ENCODE results near the gene GUCY2D.

DNA sequence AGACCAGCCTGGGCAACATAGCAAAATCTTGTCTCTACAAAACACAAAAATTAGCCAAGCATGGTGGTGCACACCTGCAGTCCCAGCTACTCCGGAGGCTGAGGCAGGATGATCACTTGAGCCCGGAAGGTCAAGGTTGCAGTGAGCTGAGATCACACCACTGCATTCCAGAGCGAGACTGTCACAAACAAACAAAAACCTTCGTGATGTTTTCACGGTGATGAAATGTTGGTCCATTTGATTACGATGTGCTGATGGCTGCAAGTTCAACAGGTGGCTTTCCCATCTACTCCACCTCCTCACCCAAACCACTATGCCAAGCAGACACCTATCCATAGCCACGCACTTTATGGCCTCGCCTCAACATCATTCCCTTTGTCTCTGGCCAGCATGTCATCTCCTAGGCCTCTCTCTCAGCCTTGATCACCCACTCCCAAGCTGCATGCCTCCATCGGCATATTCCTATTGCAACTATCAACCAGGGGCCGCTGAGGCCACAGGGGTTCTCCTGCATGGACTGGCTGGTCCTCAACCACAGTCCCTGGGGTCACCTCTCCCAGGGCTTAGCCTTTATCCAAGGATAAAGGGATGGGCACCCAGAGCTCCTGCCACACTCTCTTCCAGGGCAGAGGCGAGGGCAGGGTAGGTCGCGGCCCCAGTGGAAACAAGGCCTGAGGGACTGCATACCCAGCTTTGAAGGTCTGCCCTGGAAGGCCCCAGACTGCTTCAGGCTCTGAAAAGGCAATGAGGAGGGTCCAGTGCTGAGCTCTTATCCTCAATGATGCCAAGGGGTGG, 19.3 kb downstream of the GUCY2D start:
- TF ChIP-seq, protein P1, sequence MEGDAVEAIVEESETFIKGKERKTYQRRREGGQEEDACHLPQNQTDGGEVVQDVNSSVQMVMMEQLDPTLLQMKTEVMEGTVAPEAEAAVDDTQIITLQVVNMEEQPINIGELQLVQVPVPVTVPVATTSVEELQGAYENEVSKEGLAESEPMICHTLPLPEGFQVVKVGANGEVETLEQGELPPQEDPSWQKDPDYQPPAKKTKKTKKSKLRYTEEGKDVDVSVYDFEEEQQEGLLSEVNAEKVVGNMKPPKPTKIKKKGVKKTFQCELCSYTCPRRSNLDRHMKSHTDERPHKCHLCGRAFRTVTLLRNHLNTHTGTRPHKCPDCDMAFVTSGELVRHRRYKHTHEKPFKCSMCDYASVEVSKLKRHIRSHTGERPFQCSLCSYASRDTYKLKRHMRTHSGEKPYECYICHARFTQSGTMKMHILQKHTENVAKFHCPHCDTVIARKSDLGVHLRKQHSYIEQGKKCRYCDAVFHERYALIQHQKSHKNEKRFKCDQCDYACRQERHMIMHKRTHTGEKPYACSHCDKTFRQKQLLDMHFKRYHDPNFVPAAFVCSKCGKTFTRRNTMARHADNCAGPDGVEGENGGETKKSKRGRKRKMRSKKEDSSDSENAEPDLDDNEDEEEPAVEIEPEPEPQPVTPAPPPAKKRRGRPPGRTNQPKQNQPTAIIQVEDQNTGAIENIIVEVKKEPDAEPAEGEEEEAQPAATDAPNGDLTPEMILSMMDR (IDR thresholded peaks at IDR 0.05; ENCODE audit: insufficient read depth, low read length, poor library complexity, severe bottlenecking): no peak
- TF ChIP-seq EZH2phosphoT487 (conservative IDR thresholded peaks at IDR 0.05; ENCODE audit: low read length): no peak
